MM.1S (cell line): Measurements from ENCODE around the gene MC4R.

Source experiments
- DNase-seq: peaks from one replicate; pipeline ENCODE4 v3.0.0-alpha.2; 2015
- H2AFZ ChIP-seq: fragments of 300-600 bp; sonication (generic); 2 replicates; pipeline ENCODE4 v1.6.0; 2016; ENCODE audit warnings: antibody characterized with exemption, low read length
- H3F3A ChIP-seq: fragments of 300-600 bp; sonication (generic); 2 replicates; pipeline ENCODE4 v1.6.1; 2016; ENCODE audit warnings: mild to moderate bottlenecking, antibody characterized with exemption, low read length, moderate library complexity, mixed read lengths; ENCODE audit not compliant: insufficient read depth
- H3K27ac ChIP-seq: fragments of 300-600 bp; sonication (generic); 2 replicates; pipeline ENCODE4 v1.5.1; 2016; ENCODE audit warnings: mild to moderate bottlenecking, low read length
- H3K27me3 ChIP-seq: fragments of 300-600 bp; sonication (generic); replicated peaks from 2 replicates; pipeline ENCODE4 v1.6.0; 2016; ENCODE audit warnings: low read length; ENCODE audit not compliant: insufficient read depth
- H3K36me3 ChIP-seq: fragments of 300-600 bp; sonication (generic); replicated peaks from 2 replicates; pipeline ENCODE4 v1.6.1; 2016; ENCODE audit warnings: mild to moderate bottlenecking, low read length, mixed read lengths; ENCODE audit not compliant: insufficient read depth
- H3K4me1 ChIP-seq: fragments of 300-600 bp; sonication (generic); 2 replicates; pipeline ENCODE4 v1.6.1; 2016; ENCODE audit warnings: low read length, mixed read lengths
- H3K4me2 ChIP-seq: fragments of 300-600 bp; sonication (generic); 2 replicates; pipeline ENCODE4 v1.6.0; 2016; ENCODE audit warnings: low read depth, low read length
- H3K4me3 ChIP-seq: fragments of 300-600 bp; sonication (generic); 2 replicates; pipeline ENCODE4 v1.5.1; 2016; ENCODE audit warnings: low read length, mixed read lengths
- H3K79me2 ChIP-seq: fragments of 300-600 bp; sonication (generic); 2 replicates; pipeline ENCODE4 v1.6.1; 2016; ENCODE audit warnings: mixed run types, low read length, mixed read lengths
- H3K9ac ChIP-seq: fragments of 300-600 bp; sonication (generic); 2 replicates; pipeline ENCODE4 v1.6.1; 2016; ENCODE audit warnings: low read length, mixed read lengths
- H3K9me2 ChIP-seq: fragments of 300-600 bp; sonication (generic); replicated peaks from 2 replicates; pipeline ENCODE4 v1.6.1; 2016; ENCODE audit warnings: mild to moderate bottlenecking, low read length, mixed read lengths; ENCODE audit not compliant: insufficient read depth
- H3K9me3 ChIP-seq: fragments of 300-600 bp; sonication (generic); replicated peaks from 2 replicates; pipeline ENCODE4 v1.6.1; 2016; ENCODE audit warnings: mild to moderate bottlenecking, low read length, mixed read lengths; ENCODE audit not compliant: insufficient read depth
- H4K20me1 ChIP-seq: fragments of 300-600 bp; sonication (generic); 2 replicates; pipeline ENCODE4 v1.6.1; 2016; ENCODE audit warnings: mild to moderate bottlenecking, low read length, moderate library complexity, mixed read lengths; ENCODE audit not compliant: insufficient read depth
- CTCF ChIP-seq: fragments of 300-600 bp; sonication (generic); IDR thresholded peaks from 2 replicates; pipeline ENCODE4 v1.5.1; 2016; ENCODE audit warnings: antibody characterized with exemption, low read length, mixed read lengths
- EZH2 ChIP-seq: fragments of 300-600 bp; sonication (generic); optimal IDR thresholded peaks from 2 replicates; pipeline ENCODE3; 2017; ENCODE audit warnings: low read depth, mild to moderate bottlenecking, antibody characterized with exemption, low read length, mixed read lengths
- EZH2phosphoT487 ChIP-seq: fragments of 300-600 bp; sonication (generic); IDR thresholded peaks from 2 replicates; pipeline ENCODE4 v1.6.1; 2018; ENCODE audit warnings: antibody characterized with exemption, low read length

Gene MC4R

GRCh38 chr18:60389314-60389713 lies 16.7 kb upstream of the MC4R start:
- Histone ChIP-seq H3K4me3 (no peak overlapping the region), H3K36me3 (no peaks in the 10 kb centered on the region), H3K9me2 (no peaks in the 10 kb centered on the region), H3K4me1 (peaks cover 4% of the 10 kb centered on the region; the same call in 1 of the 2 replicates), H3F3A (no peaks in the 10 kb centered on the region), H3K9ac (no peak overlapping the region), H3K79me2 (no peaks in the 10 kb centered on the region), H3K27me3 (no peaks in the 10 kb centered on the region), H3K9me3 (no peaks in the 10 kb centered on the region), H3K4me2 (no peak overlapping the region), H4K20me1 (no peaks in the 10 kb centered on the region), H2AFZ (no peak overlapping the region), H3K27ac (no peak overlapping the region)
- no peak for TF ChIP-seq CTCF
- no peak for TF ChIP-seq EZH2
- no peak for TF ChIP-seq EZH2phosphoT487
- no peak for DNase-seq

GRCh38 chr18:60385693-60386092 lies 13.1 kb upstream of the MC4R start:
- H4K20me1 ChIP-seq: no peaks in the 10 kb centered on the region
- H2AFZ ChIP-seq: no peak overlapping the region
- TF ChIP-seq CTCF: no peak
- no peaks in the 10 kb centered on the region for H3K9me2 ChIP-seq
- H3K27ac ChIP-seq: no peak overlapping the region
- no peaks in the 10 kb centered on the region for H3F3A ChIP-seq
- peaks cover 4% of the 10 kb centered on the region; the same call in 1 of the 2 replicates for H3K4me1 ChIP-seq
- H3K36me3 ChIP-seq: no peaks in the 10 kb centered on the region
- no peaks in the 10 kb centered on the region for H3K27me3 ChIP-seq
- H3K9ac ChIP-seq: no peak overlapping the region
- no peaks in the 10 kb centered on the region for H3K79me2 ChIP-seq
- no peak for DNase-seq
- H3K4me2 ChIP-seq: no peak overlapping the region
- no peak overlapping the region for H3K4me3 ChIP-seq
- no peaks in the 10 kb centered on the region for H3K9me3 ChIP-seq

- H3K9me3 ChIP-seq: no peaks in the 10 kb centered on the region
- H3F3A ChIP-seq: no peaks in the 10 kb centered on the region
- DNase-seq: no peak
- no peaks in the 10 kb centered on the region for H3K36me3 ChIP-seq
- H3K4me2 ChIP-seq: no peak overlapping the region
- H3K9me2 ChIP-seq: no peaks in the 10 kb centered on the region
- no peaks in the 10 kb centered on the region for H4K20me1 ChIP-seq
- H3K4me3 ChIP-seq: no peak overlapping the region
- no peaks in the 10 kb centered on the region for H3K27me3 ChIP-seq
- H3K79me2 ChIP-seq: no peaks in the 10 kb centered on the region
- no peak for TF ChIP-seq CTCF
- TF ChIP-seq EZH2: no peak
- no peak for TF ChIP-seq EZH2phosphoT487
- peaks cover 4% of the 10 kb centered on the region; the same call in 1 of the 2 replicates for H3K4me1 ChIP-seq
- no peak overlapping the region for H3K9ac ChIP-seq
- H3K27ac ChIP-seq: no peak overlapping the region
- no peak overlapping the region for H2AFZ ChIP-seq
Measured at GRCh38 chr18:60383893-60384292, 11.3 kb upstream of the MC4R start.
